ENCODE results near the gene DEFB113. TPM values are rescaled to one million over a fixed set of nuclear protein-coding genes. Genes with fewer than 3 reads are reported as not detected.

DEFB113 gene
- total and polyA plus RNA-seq, 2 donors (not counting 1 experiment from before 2014, with no cell fraction given) = not detected

DNA sequence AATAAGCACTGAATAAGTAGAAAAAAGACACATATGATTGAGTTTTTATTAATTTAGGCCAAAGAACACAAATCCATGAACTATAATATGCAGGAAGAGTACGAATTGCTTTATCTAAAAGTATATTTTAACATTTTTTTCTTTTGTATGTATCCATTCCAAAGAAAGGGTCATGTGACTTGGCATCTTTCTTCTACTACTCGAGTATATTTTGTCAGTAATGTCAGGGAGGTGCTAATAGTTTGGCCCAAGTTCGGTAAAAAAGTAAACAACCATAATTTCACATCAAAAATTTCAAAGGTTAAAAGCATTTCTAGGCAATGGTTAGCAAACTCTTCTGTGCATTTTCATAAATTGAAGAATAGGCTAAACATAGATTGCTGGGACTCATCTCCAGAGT is 33.7 kb upstream of the DEFB113 start:
- no peak overlapping the region for H2AFZ ChIP-seq (ENCODE audit: insufficient read depth, low read depth, low read length, poor library complexity, severe bottlenecking)
- H3K79me2 ChIP-seq (ENCODE audit: control insufficient read depth, insufficient read depth, low read length) = no peaks in the 10 kb centered on the region
- no peaks in the 10 kb centered on the region for H3K36me3 ChIP-seq (replicated peaks in 1 of 2; ENCODE audit: control extremely low read depth in 1 of 2, control insufficient read depth in 1 of 2, extremely low read depth in 1 of 2, insufficient read depth in 2 of 2, low read length in 1 of 2)
- Mint-ChIP-seq H3K4me3 (no peak overlapping the region), H3K4me1 (no peaks in the 10 kb centered on the region), H3K9me3 (ENCODE audit: insufficient read depth) (peaks cover 5% of the 10 kb centered on the region), H3K27me3 (no peaks in the 10 kb centered on the region), H3K27ac (no peak overlapping the region)
- DNase-seq = no peak
- no peak for ATAC-seq (ENCODE audit: low read depth)
- no peaks in the 10 kb centered on the region for H4K20me1 ChIP-seq (ENCODE audit: control insufficient read depth, insufficient read depth, low read length, poor library complexity, severe bottlenecking)
- intact Hi-C loops (cut with micrococcal nuclease) = no loop called here
- H3K4me3 ChIP-seq (ENCODE audit: control extremely low read depth in 1 of 5, extremely low read depth in 1 of 5, insufficient read depth in 1 of 5, low read depth in 2 of 5, low read length in 4 of 5) = no peak overlapping the region
- no peak overlapping the region for H3K27ac ChIP-seq (ENCODE audit: low read length in 2 of 2)
- ChIA-PET CTCF (no interaction called here), POLR2A (no interaction called here)
- H3K9me3 ChIP-seq (ENCODE audit: control extremely low read depth in 1 of 3, control insufficient read depth in 2 of 3, insufficient read depth in 1 of 3, low read length in 2 of 3) = no peaks in the 10 kb centered on the region
- H3K4me2 ChIP-seq (replicated peaks; ENCODE audit: low read depth, low read length, poor library complexity, severe bottlenecking) = no peak overlapping the region
- H3K4me1 ChIP-seq (ENCODE audit: control insufficient read depth in 2 of 2, insufficient read depth in 2 of 2, low read length in 2 of 2) = no peaks in the 10 kb centered on the region
- no peak overlapping the region for H3K9ac ChIP-seq (ENCODE audit: low read length)
- no peaks in the 10 kb centered on the region for H3K27me3 ChIP-seq (replicated peaks in 1 of 4; ENCODE audit: control extremely low read depth in 1 of 4, control insufficient read depth in 3 of 4, insufficient read depth in 4 of 4, low read length in 3 of 4)
- no CpG with 5 or more reads among the region's 3 CpGs for WGBS (ENCODE audit: insufficient coverage)
- TF ChIP-seq EZH2 (IDR thresholded peaks at IDR 0.05; ENCODE audit: borderline replicate concordance, insufficient read depth, low read depth, low read length, poor library complexity, severe bottlenecking) = no peak
- TF ChIP-seq, protein P1, sequence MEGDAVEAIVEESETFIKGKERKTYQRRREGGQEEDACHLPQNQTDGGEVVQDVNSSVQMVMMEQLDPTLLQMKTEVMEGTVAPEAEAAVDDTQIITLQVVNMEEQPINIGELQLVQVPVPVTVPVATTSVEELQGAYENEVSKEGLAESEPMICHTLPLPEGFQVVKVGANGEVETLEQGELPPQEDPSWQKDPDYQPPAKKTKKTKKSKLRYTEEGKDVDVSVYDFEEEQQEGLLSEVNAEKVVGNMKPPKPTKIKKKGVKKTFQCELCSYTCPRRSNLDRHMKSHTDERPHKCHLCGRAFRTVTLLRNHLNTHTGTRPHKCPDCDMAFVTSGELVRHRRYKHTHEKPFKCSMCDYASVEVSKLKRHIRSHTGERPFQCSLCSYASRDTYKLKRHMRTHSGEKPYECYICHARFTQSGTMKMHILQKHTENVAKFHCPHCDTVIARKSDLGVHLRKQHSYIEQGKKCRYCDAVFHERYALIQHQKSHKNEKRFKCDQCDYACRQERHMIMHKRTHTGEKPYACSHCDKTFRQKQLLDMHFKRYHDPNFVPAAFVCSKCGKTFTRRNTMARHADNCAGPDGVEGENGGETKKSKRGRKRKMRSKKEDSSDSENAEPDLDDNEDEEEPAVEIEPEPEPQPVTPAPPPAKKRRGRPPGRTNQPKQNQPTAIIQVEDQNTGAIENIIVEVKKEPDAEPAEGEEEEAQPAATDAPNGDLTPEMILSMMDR (IDR thresholded peaks at IDR 0.05) = no peak

DNA sequence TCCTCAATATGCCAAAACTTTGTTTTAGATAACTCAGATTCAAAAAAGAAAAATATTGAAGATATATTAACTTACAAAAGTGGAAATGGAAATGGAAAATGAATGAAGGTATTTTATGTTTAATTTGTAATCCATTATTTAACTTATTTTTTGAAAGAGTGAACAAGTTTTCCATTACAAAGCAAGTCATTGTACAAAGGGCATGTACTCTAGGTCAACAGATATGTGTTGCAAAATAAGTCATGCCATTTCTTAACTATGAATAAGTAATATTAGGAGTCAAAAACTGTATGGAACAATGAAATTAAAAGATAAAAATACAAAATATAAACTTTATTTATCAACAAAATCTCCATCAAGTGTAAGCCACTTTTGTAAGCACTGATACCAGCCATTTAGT is 25.9 kb upstream of the DEFB113 start:
- no peaks in the 10 kb centered on the region for H3K9me3 ChIP-seq (ENCODE audit: control extremely low read depth in 1 of 3, control insufficient read depth in 2 of 3, insufficient read depth in 1 of 3, low read length in 2 of 3)
- no peaks in the 10 kb centered on the region for H4K20me1 ChIP-seq (ENCODE audit: control insufficient read depth, insufficient read depth, low read length, poor library complexity, severe bottlenecking)
- no peak overlapping the region for H3K27ac ChIP-seq (ENCODE audit: low read length in 2 of 2)
- DNase-seq (no peak), ATAC-seq (ENCODE audit: low read depth) (no peak)
- Mint-ChIP-seq H3K27me3 (no peaks in the 10 kb centered on the region), H3K4me3 (no peak overlapping the region), H3K4me1 (no peaks in the 10 kb centered on the region), H3K9me3 (ENCODE audit: insufficient read depth) (no peaks in the 10 kb centered on the region), H3K27ac (no peak overlapping the region)
- no peak overlapping the region for H3K9ac ChIP-seq (ENCODE audit: low read length)
- no peaks in the 10 kb centered on the region for H3K36me3 ChIP-seq (replicated peaks in 1 of 2; ENCODE audit: control extremely low read depth in 1 of 2, control insufficient read depth in 1 of 2, extremely low read depth in 1 of 2, insufficient read depth in 2 of 2, low read length in 1 of 2)
- no peak overlapping the region for H3K4me3 ChIP-seq (ENCODE audit: control extremely low read depth in 1 of 5, extremely low read depth in 1 of 5, insufficient read depth in 1 of 5, low read depth in 2 of 5, low read length in 4 of 5)
- no peak overlapping the region for H3K4me2 ChIP-seq (replicated peaks; ENCODE audit: low read depth, low read length, poor library complexity, severe bottlenecking)
- no peaks in the 10 kb centered on the region for H3K79me2 ChIP-seq (ENCODE audit: control insufficient read depth, insufficient read depth, low read length)
- no peaks in the 10 kb centered on the region for H3K4me1 ChIP-seq (ENCODE audit: control insufficient read depth in 2 of 2, insufficient read depth in 2 of 2, low read length in 2 of 2)
- POLR2A ChIA-PET = no interaction called here
- H2AFZ ChIP-seq (ENCODE audit: insufficient read depth, low read depth, low read length, poor library complexity, severe bottlenecking) = no peak overlapping the region
- intact Hi-C loops (cut with micrococcal nuclease) = no loop called here
- no peaks in the 10 kb centered on the region for H3K27me3 ChIP-seq (replicated peaks in 1 of 4; ENCODE audit: control extremely low read depth in 1 of 4, control insufficient read depth in 3 of 4, insufficient read depth in 4 of 4, low read length in 3 of 4)
- TF ChIP-seq, protein P1 (IDR thresholded peaks at IDR 0.05) = no peak
- no peak for TF ChIP-seq EZH2 (IDR thresholded peaks at IDR 0.05; ENCODE audit: borderline replicate concordance, insufficient read depth, low read depth, low read length, poor library complexity, severe bottlenecking)
- CTCF ChIA-PET = no interaction called here

Data from B cell (primary cell).